Measurements from ENCODE around the gene NDUFB4.

NDUFB4 gene

GRCh38 chr3:120596116-120596852, at the start of gene NDUFB4:
Gene NDUFB4 (plus strand): TSS chr3:120596336. CDS start chr3:120596360, 24 bp downstream.
- Mint-ChIP-seq H3K27ac (no peak within 1 kb of the TSS), H3K9me3 (no peaks in the 10 kb centered on the region), H3K4me3 (peak within 1 kb of the TSS; percentile 82), H3K4me1 (peaks cover 6% of the 10 kb centered on the region), H3K27me3 (no peaks in the 10 kb centered on the region), H3K36me3 (peaks cover 1% of the 10 kb centered on the region)
- ATAC-seq, result peak; percentile 99

- Mint-ChIP-seq H3K4me3 (no peak overlapping the region), H3K9me3 (no peaks in the 10 kb centered on the region), H3K4me1 (no peaks in the 10 kb centered on the region), H3K36me3 (no peaks in the 10 kb centered on the region), H3K27me3 (peaks cover 41% of the 10 kb centered on the region), H3K27ac (no peak overlapping the region)
- no peak for ATAC-seq
Observed at GRCh38 chr3:120550546-120550945, 45.6 kb upstream of the NDUFB4 start.

GRCh38 chr3:120552184-120553172, 43.7 kb upstream of the NDUFB4 start:
- Mint-ChIP-seq H3K36me3 (no peaks in the 10 kb centered on the region), H3K4me1 (no peaks in the 10 kb centered on the region), H3K27me3 (peaks cover 21% of the 10 kb centered on the region), H3K4me3 (no peak overlapping the region), H3K9me3 (no peaks in the 10 kb centered on the region), H3K27ac (no peak overlapping the region)
- no peak for ATAC-seq

GRCh38 chr3:120554812-120555606, 41.1 kb upstream of the NDUFB4 start:
- H3K27ac Mint-ChIP-seq, result no peak overlapping the region
- peaks cover 18% of the 10 kb centered on the region for H3K4me1 Mint-ChIP-seq
- H3K36me3 Mint-ChIP-seq, result no peaks in the 10 kb centered on the region
- ATAC-seq, result no peak
- no peaks in the 10 kb centered on the region for H3K9me3 Mint-ChIP-seq
- H3K27me3 Mint-ChIP-seq, result peaks cover 14% of the 10 kb centered on the region
- no peak overlapping the region for H3K4me3 Mint-ChIP-seq

- Mint-ChIP-seq H3K4me3 (no peak overlapping the region), H3K36me3 (no peaks in the 10 kb centered on the region), H3K27me3 (peaks cover 10% of the 10 kb centered on the region), H3K27ac (no peak overlapping the region), H3K9me3 (no peaks in the 10 kb centered on the region), H3K4me1 (peaks cover 18% of the 10 kb centered on the region)
- ATAC-seq, result no peak
Observed at GRCh38 chr3:120555657-120556509, 40.3 kb upstream of the NDUFB4 start.

- no peak overlapping the region for H3K27ac Mint-ChIP-seq
- ATAC-seq, result no peak
- H3K36me3 Mint-ChIP-seq, result no peaks in the 10 kb centered on the region
- peaks cover 10% of the 10 kb centered on the region for H3K27me3 Mint-ChIP-seq
- H3K4me3 Mint-ChIP-seq, result no peak overlapping the region
- no peaks in the 10 kb centered on the region for H3K9me3 Mint-ChIP-seq
- H3K4me1 Mint-ChIP-seq, result peaks cover 18% of the 10 kb centered on the region
Observed at GRCh38 chr3:120557115-120557514, 39.0 kb upstream of the NDUFB4 start.

- Mint-ChIP-seq H3K36me3 (no peaks in the 10 kb centered on the region), H3K9me3 (no peaks in the 10 kb centered on the region), H3K27me3 (peaks cover 10% of the 10 kb centered on the region), H3K4me3 (peak overlapping the region; percentile 69), H3K27ac (peak overlapping the region; percentile 51), H3K4me1 (peaks cover 18% of the 10 kb centered on the region)
- peak; percentile 86 for ATAC-seq
Observed at GRCh38 chr3:120558771-120559241, 37.3 kb upstream of the NDUFB4 start.

- Mint-ChIP-seq H3K27me3 (peaks cover 10% of the 10 kb centered on the region), H3K36me3 (no peaks in the 10 kb centered on the region), H3K27ac (peak overlapping the region; percentile 51), H3K4me3 (peak overlapping the region; percentile 48), H3K9me3 (no peaks in the 10 kb centered on the region), H3K4me1 (peaks cover 18% of the 10 kb centered on the region)
- ATAC-seq, result peak; percentile 25
Observed at GRCh38 chr3:120559242-120560061, 36.7 kb upstream of the NDUFB4 start.

- ATAC-seq, result no peak
- H3K4me3 Mint-ChIP-seq, result no peak overlapping the region
- no peaks in the 10 kb centered on the region for H3K36me3 Mint-ChIP-seq
- no peak overlapping the region for H3K27ac Mint-ChIP-seq
- peaks cover 18% of the 10 kb centered on the region for H3K4me1 Mint-ChIP-seq
- peaks cover 10% of the 10 kb centered on the region for H3K27me3 Mint-ChIP-seq
- no peaks in the 10 kb centered on the region for H3K9me3 Mint-ChIP-seq
Observed at GRCh38 chr3:120560304-120561250, 35.6 kb upstream of the NDUFB4 start.

- H3K4me3 Mint-ChIP-seq, result no peak overlapping the region
- no peak overlapping the region for H3K27ac Mint-ChIP-seq
- peaks cover 18% of the 10 kb centered on the region for H3K4me1 Mint-ChIP-seq
- ATAC-seq, result peak; percentile 60
- no peaks in the 10 kb centered on the region for H3K36me3 Mint-ChIP-seq
- H3K27me3 Mint-ChIP-seq, result peaks cover 10% of the 10 kb centered on the region
- H3K9me3 Mint-ChIP-seq, result no peaks in the 10 kb centered on the region
Observed at GRCh38 chr3:120561251-120562045, 34.7 kb upstream of the NDUFB4 start.

GRCh38 chr3:120563356-120564022, 32.6 kb upstream of the NDUFB4 start:
- Mint-ChIP-seq H3K27ac (no peak overlapping the region), H3K4me1 (peaks cover 12% of the 10 kb centered on the region), H3K9me3 (no peaks in the 10 kb centered on the region), H3K27me3 (peaks cover 8% of the 10 kb centered on the region), H3K36me3 (no peaks in the 10 kb centered on the region), H3K4me3 (no peak overlapping the region)
- no peak for ATAC-seq

Data from stimulated activated memory B cell treated with anti-CD40 and anti-IgM and Interleukin-4, amounts not matched to agents 10 μg/mL and 1 μg/mL and 100 μg/mL, for 72 hours (primary cell).